ENCODE measurements around the gene ZC3H14.
"Not testable (repeated sequence)": the region's sequence is repeated elsewhere in the genome, so short reads cannot be mapped to it uniquely, and the experiment has no call there.

Gene ZC3H14, protein sequence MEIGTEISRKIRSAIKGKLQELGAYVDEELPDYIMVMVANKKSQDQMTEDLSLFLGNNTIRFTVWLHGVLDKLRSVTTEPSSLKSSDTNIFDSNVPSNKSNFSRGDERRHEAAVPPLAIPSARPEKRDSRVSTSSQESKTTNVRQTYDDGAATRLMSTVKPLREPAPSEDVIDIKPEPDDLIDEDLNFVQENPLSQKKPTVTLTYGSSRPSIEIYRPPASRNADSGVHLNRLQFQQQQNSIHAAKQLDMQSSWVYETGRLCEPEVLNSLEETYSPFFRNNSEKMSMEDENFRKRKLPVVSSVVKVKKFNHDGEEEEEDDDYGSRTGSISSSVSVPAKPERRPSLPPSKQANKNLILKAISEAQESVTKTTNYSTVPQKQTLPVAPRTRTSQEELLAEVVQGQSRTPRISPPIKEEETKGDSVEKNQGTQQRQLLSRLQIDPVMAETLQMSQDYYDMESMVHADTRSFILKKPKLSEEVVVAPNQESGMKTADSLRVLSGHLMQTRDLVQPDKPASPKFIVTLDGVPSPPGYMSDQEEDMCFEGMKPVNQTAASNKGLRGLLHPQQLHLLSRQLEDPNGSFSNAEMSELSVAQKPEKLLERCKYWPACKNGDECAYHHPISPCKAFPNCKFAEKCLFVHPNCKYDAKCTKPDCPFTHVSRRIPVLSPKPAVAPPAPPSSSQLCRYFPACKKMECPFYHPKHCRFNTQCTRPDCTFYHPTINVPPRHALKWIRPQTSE

DNA sequence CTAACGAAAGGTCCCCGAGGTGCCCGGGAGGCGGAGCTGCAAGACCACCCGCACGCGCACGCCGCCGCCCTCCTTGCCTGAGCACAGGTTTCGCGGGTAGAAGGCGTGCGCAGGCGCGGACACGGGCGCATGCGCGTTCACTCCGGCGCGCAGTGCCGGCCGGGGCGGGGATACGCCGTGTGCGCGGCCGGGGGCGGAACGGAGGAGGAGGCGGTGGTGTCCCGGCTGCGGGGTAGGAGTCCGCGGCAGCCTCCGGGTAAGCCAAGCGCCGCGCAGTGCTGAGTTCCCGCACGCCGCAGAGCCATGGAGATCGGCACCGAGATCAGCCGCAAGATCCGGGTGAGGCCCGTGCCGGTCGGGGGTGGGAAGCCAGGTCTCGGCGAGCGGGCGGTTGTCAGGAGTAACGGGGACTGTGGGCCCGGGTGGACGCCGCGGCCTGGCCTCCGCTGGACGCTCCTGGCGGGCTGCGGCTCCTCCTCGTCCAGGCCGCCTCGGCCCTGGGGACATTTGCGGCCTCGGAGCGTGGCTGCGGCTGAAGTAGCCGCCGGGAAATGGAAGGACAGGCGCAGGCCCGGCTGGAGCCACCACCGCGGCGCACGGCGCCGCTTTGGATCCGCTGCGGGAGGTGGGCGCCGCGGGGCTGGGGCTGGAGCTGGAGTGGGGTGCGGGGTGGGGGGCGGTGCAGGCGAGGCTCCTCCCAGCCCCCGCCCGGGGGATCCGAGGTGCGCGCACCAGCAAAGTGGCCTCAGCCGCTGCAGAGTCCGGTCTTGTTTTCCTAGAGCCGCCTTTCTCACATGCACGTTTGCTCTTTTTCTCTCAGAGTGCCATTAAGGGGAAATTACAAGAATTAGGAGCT, at the start of gene ZC3H14:
TSS of gene ZC3H14 (plus strand) at position 207 of the 856 bp plus-strand sequence. CDS start at position 304, 97 bp downstream.
- Mint-ChIP-seq H3K27me3 (peaks cover 2% of the 10 kb centered on the region), H3K4me3 (peak within 1 kb of the TSS; percentile 98), H3K9me3 (ENCODE audit: low read depth) (no peaks in the 10 kb centered on the region), H3K4me1 (ENCODE audit: low read depth) (peaks cover 39% of the 10 kb centered on the region), H3K36me3 (peaks cover 2% of the 10 kb centered on the region), H3K27ac (peak within 1 kb of the TSS; percentile 84)

DNA sequence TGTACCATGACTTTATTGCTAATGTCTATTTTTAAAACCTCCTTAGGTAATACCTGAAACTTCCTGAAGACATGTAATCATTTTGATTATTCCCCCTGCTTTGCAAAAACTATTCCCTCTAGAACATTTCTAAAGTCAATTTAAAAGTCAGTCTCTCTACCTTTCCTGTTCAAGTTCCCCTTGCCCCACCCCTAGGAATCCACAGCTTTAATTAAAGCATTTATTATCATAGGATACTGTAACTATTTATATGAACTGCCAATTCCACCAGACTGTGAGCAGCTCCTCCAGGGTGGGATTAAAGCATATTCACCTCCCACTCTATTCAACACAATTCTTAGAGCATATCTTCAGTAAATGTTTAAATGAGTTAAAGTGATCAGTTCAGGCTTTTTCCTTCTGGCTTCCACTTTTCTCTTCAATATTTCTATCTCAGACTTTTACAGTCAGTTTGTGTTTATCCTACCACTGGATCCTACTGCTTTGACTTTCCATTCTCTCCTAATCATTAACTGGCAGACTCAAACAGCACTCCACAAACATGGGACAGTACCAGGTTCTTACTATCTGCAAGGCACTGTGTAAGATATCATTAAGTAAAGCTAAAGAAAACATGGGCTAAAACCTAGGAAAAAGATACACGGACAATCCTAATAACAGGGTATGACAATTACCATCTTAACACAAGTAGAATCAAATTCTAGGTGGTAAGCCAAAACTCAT, 47.2 kb upstream of the ZC3H14 start:
- Mint-ChIP-seq H3K27me3 (peaks cover 13% of the 10 kb centered on the region), H3K4me3 (no peak overlapping the region), H3K4me1 (ENCODE audit: low read depth) (no peaks in the 10 kb centered on the region), H3K36me3 (no peaks in the 10 kb centered on the region), H3K27ac (no peak overlapping the region), H3K9me3 (ENCODE audit: low read depth) (no peaks in the 10 kb centered on the region)

DNA sequence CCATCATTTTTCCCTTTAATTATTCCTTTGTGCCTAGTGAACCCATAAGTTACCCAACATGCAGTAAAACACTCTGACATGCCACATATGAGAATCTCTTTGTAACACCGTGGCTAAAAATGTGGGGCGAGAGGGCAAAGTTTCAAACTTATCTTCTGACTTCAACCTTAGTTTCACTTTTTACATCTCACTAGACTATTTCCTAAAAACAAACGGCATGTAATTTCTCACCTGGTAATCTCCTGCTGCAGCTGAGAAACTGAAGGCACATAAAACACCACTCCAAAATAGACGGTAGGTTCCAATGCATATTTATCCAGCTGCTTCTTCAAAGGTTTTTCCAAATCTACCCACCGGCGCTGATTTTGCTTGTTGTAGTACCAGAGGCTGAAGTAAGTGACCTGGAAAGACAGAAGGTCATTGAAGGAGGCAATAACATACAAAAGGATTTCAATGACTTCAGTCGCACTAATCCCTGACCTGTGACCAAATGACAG, 45.9 kb upstream of the ZC3H14 start:
- Mint-ChIP-seq H3K9me3 (ENCODE audit: low read depth) (no peaks in the 10 kb centered on the region), H3K27ac (no peak overlapping the region), H3K27me3 (peaks cover 13% of the 10 kb centered on the region), H3K4me1 (ENCODE audit: low read depth) (no peaks in the 10 kb centered on the region), H3K36me3 (no peaks in the 10 kb centered on the region), H3K4me3 (no peak overlapping the region)

DNA sequence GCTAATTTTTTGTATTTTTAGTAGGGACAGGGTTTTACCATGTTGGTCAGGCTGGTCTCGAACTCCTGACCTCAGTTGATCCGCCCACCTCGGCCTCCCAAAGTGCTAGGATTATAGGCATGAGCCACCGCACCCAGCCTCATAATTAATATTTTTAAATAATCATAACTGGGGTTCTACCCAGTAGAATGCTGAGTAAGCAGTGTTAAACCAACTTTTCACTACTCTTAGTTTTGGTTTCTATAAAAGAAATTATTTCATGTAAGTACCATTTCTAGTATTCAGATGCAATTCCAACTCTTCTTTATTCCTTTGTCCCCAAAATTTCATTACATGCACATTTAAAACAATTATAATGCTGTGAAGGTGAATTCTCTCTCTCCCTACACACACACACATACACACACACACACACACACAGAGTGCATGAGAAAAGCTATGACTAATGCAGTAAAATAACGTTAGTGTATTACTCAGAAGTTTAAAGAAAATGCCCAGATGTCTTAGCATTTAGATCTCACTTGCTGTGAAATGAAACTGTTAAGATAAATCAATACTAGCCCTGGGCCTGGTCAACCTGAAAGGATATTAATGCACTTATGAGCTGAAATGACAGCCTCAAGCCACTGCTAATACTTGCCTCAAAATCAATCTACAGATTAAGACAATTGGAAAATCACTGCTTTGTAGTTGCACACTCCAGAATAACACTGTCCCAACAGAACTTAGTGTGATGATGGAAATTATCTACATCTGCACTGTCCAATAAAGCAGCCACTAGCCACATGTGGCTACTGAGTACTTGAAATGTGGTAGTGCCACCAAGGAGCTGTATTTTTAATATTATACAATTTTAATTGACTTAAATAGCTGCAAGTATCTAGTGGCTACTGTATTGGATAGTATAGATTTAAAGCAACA, 44.0 kb upstream of the ZC3H14 start:
- Mint-ChIP-seq H3K27me3 (peaks cover 11% of the 10 kb centered on the region), H3K27ac (no peak overlapping the region), H3K9me3 (ENCODE audit: low read depth) (no peaks in the 10 kb centered on the region), H3K4me1 (ENCODE audit: low read depth) (no peaks in the 10 kb centered on the region), H3K4me3 (no peak overlapping the region), H3K36me3 (no peaks in the 10 kb centered on the region)

DNA sequence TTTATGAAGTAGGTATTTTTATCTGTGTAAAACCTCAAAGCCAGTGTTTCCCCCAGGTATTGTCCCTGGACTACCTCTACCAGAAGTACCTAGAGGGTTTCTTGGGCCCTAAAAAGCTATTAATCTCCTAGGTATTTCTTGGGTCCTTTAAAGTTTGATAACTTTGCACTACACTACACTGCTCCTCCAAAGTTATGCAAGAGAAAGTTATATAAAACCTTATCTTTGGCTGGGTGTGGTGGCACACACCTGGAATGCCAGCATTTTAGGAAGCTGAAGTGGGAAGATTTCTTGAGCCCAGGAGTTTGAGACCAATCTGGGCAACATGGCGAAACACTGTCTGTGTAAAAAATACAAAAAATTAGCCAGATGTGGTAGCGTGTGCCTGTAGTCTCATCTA, 42.9 kb upstream of the ZC3H14 start:
- no peak overlapping the region for H3K27ac Mint-ChIP-seq
- no peaks in the 10 kb centered on the region for H3K36me3 Mint-ChIP-seq
- H3K27me3 Mint-ChIP-seq = peaks cover 10% of the 10 kb centered on the region
- H3K4me1 Mint-ChIP-seq (ENCODE audit: low read depth) = no peaks in the 10 kb centered on the region
- no peak overlapping the region for H3K4me3 Mint-ChIP-seq
- H3K9me3 Mint-ChIP-seq (ENCODE audit: low read depth) = no peaks in the 10 kb centered on the region

DNA sequence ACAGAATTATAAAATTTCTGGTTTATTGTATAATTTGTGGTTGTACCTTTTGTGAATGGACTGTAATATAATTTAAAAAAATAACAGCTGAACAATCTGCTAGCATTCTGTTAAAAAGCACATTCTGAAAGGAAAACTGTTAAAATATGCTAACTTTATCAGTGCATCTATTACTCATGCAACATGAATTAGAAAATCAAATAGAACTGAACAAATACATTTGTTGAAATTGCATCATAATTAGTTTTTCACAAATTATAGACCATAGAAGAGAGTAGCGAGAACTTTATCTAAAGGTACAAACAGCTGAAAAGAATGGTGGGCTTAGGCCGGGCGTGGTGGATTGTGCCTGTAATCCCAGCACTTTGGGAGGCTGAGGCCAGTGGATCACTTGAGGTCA, 41.0 kb upstream of the ZC3H14 start:
- Mint-ChIP-seq H3K4me1 (ENCODE audit: low read depth) (no peaks in the 10 kb centered on the region), H3K27ac (no peak overlapping the region), H3K4me3 (no peak overlapping the region), H3K27me3 (peaks cover 6% of the 10 kb centered on the region), H3K9me3 (ENCODE audit: low read depth) (no peaks in the 10 kb centered on the region), H3K36me3 (no peaks in the 10 kb centered on the region)

DNA sequence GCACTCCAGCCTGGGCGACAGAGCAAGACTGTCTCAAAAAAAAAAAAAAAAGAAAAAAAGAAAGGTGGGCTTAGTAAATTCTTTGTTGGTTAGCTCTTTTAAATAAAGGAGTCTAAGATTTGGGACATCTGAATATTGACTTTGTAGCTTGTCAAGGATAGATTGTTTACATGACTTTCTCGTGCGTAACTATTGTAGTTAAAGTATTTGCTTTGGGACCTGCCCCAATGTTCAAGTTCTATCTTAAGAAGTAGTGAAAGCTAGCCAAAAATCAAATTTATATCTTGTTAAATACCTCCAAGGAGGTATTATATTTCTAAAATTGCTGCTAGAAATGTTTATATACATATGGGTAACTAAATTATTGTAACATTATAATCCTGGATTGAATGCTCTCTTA, 40.4 kb upstream of the ZC3H14 start:
- Mint-ChIP-seq H3K27ac (no peak overlapping the region), H3K9me3 (ENCODE audit: low read depth) (no peaks in the 10 kb centered on the region), H3K36me3 (no peaks in the 10 kb centered on the region), H3K4me1 (ENCODE audit: low read depth) (no peaks in the 10 kb centered on the region), H3K4me3 (no peak overlapping the region), H3K27me3 (peaks cover 9% of the 10 kb centered on the region)

DNA sequence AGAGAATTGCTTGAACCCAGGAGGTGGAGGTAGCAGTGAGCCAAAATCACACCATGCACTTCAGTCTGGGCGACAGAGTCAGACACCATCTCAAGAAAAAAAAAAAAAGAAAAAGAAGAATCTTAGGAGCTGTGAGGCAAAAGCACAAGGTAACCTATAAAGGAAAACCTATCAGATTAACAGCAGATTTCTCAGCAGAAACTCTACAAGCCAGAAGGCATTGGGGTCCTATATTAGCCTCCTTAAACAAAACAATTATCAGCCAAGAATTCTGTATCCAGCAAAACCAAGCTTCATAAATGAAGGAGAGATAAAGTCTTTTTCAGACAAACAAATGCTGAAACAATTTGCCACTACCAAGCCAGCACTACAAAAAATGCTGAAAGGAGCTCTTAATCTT, 32.9 kb upstream of the ZC3H14 start:
- peaks cover 15% of the 10 kb centered on the region for H3K27me3 Mint-ChIP-seq
- H3K9me3 Mint-ChIP-seq (ENCODE audit: low read depth); H3K27ac Mint-ChIP-seq; H3K4me1 Mint-ChIP-seq (ENCODE audit: low read depth); H3K4me3 Mint-ChIP-seq: not testable (repeated sequence)
- peaks cover 11% of the 10 kb centered on the region for H3K36me3 Mint-ChIP-seq

DNA sequence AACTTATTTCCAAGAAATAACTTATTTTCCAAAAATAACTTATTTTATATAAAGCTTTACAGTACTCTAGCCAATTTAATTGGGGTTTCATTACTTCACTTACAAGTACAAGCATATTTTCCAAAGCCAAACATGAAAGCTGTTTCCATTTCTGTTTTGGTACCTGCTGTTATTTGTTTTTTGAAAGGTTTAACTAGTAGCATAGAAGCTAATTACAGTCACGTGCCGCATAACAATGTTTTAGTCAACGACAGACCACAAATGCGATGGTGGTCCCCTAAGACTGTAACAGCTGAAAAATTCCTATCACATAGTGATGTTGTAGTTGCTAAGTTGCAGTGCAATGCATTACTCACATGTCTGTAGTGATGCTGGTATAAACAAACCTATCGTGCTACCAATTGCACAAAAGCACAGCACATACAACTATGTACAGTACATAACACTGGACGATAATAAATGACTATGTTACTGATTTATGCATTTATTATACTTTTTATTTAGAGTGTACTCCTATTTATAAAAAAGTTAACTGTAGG, 29.7 kb upstream of the ZC3H14 start:
- Mint-ChIP-seq H3K4me3 (no peak overlapping the region), H3K27ac (no peak overlapping the region), H3K9me3 (ENCODE audit: low read depth) (peaks cover 6% of the 10 kb centered on the region), H3K4me1 (ENCODE audit: low read depth) (no peaks in the 10 kb centered on the region), H3K36me3 (peaks cover 11% of the 10 kb centered on the region), H3K27me3 (peaks cover 8% of the 10 kb centered on the region)

DNA sequence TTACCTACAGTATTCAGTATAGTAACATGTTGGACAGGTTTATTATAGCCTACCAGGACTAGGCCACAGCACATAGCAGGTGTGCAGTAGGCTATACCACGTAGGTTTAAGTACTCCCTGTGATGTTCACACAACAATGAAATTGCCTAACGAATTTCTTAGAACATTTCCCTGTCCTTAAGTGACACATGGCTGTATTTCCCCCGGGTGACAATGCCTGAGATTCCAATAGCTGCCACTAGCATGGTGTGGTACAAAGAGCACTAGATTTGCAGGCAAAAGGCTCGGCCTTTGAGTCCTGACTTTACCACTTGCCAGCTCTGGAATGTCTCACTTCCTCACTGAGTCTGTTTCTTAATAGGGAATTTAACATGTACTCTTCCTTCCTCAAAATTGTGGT, 27.7 kb upstream of the ZC3H14 start:
- H3K4me3 Mint-ChIP-seq = no peak overlapping the region
- H3K36me3 Mint-ChIP-seq = peaks cover 6% of the 10 kb centered on the region
- no peak overlapping the region for H3K27ac Mint-ChIP-seq
- H3K27me3 Mint-ChIP-seq = peaks cover 4% of the 10 kb centered on the region
- no peaks in the 10 kb centered on the region for H3K4me1 Mint-ChIP-seq (ENCODE audit: low read depth)
- peaks cover 3% of the 10 kb centered on the region for H3K9me3 Mint-ChIP-seq (ENCODE audit: low read depth)

DNA sequence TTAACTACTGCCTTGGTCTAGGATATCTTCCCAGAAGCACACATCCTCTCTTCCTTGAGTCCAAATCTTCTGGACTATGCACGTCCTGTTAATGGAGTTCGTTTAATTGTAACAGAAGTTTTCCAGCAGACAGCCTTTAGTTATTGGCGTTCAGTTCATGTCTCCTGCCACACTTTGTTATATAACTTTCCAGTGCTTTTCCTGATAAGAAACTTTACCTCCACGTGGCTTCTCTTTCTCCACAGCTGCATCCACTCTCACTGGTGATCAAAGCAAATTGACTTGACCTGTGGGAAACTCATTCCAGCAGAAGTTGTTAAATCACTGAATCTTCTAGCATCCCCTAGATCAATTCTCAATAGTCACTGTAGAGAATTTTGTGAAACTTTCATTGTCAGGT, 27.0 kb upstream of the ZC3H14 start:
- Mint-ChIP-seq H3K27ac (no peak overlapping the region), H3K4me3 (no peak overlapping the region)

DNA sequence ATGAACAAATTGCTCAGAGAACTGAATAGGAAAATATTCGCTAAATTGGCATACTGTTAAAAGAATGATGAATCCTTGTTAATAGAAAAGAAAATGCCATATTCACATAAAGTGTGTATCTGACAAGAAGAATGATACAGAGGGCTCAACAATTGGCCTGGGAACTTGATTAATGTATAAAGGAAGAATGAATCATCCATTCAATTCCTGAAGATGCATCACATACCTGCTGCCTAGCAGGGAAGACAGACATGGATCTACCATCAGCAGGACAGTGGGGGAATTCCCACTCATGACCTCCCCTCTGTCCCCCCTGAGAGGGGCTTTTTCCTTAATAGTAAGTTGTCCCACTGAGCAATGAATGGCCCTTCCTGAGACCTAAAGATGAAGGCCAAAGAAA, 21.5 kb upstream of the ZC3H14 start:
- no peak overlapping the region for H3K27ac Mint-ChIP-seq
- no peaks in the 10 kb centered on the region for H3K4me1 Mint-ChIP-seq (ENCODE audit: low read depth)
- no peaks in the 10 kb centered on the region for H3K36me3 Mint-ChIP-seq
- no peak overlapping the region for H3K4me3 Mint-ChIP-seq
- peaks cover 8% of the 10 kb centered on the region for H3K27me3 Mint-ChIP-seq
- no peaks in the 10 kb centered on the region for H3K9me3 Mint-ChIP-seq (ENCODE audit: low read depth)

More for the DNA sequence above, 27.0 kb upstream of the ZC3H14 start:
- Mint-ChIP-seq H3K4me1 (ENCODE audit: low read depth) (no peaks in the 10 kb centered on the region), H3K36me3 (no peaks in the 10 kb centered on the region), H3K27me3 (peaks cover 5% of the 10 kb centered on the region), H3K9me3 (ENCODE audit: low read depth) (no peaks in the 10 kb centered on the region)

All from activated naive CD8-positive, alpha-beta T cell (primary cell).